H9 (cell line): ENCODE results near the gene MAPK12. TPM values are rescaled to one million over a fixed set of nuclear protein-coding genes. Genes with fewer than 3 reads are reported as not detected.

ENCODE experiments used
- DNase-seq: peaks from one replicate; pipeline ENCODE4 v3.0.0-alpha.2; 2017
- H2AFZ ChIP-seq: one replicate; pipeline ENCODE4 v1.6.1; 2013; ENCODE audit warnings: mild to moderate bottlenecking, low read length, control low read depth, moderate library complexity
- H2AK5ac ChIP-seq: 2 replicates; pipeline ENCODE4 v1.6.1; 2013; ENCODE audit warnings: low read length, control low read depth, mixed read lengths; ENCODE audit not compliant: insufficient read length
- H2BK120ac ChIP-seq: one replicate; pipeline ENCODE4 v1.6.1; 2013; ENCODE audit warnings: low read depth, mild to moderate bottlenecking, low read length, control low read depth, inconsistent platforms; ENCODE audit not compliant: poor library complexity, severe bottlenecking
- H2BK12ac ChIP-seq: 2 replicates; pipeline ENCODE4 v1.6.1; 2013; ENCODE audit warnings: low read length, control low read depth, mixed read lengths, low read depth; ENCODE audit not compliant: insufficient read length
- H2BK15ac ChIP-seq: 2 replicates; pipeline ENCODE4 v1.6.1; 2013; ENCODE audit warnings: low read depth, low read length, control low read depth
- H2BK20ac ChIP-seq: one replicate; pipeline ENCODE4 v1.6.1; 2013; ENCODE audit warnings: low read depth, mild to moderate bottlenecking, low read length, control low read depth, inconsistent platforms; ENCODE audit not compliant: poor library complexity, severe bottlenecking
- H2BK5ac ChIP-seq: 2 replicates; pipeline ENCODE4 v1.6.1; 2013; ENCODE audit warnings: low read length, control low read depth, mixed read lengths; ENCODE audit not compliant: insufficient read length
- H3K14ac ChIP-seq: 2 replicates; pipeline ENCODE4 v1.6.1; 2013; ENCODE audit warnings: low read length, control low read depth; ENCODE audit not compliant: insufficient read depth
- H3K18ac ChIP-seq: 2 replicates; pipeline ENCODE4 v1.6.1; 2013; ENCODE audit warnings: low read depth, mild to moderate bottlenecking, mixed read lengths, low read length, control low read depth; ENCODE audit not compliant: insufficient read length
- H3K23ac ChIP-seq: 2 replicates; pipeline ENCODE4 v1.6.1; 2013; ENCODE audit warnings: low read length, control low read depth, mixed read lengths, low read depth; ENCODE audit not compliant: insufficient read length
- H3K23me2 ChIP-seq: 2 replicates; pipeline ENCODE4 v1.6.1; 2013; ENCODE audit warnings: low read depth, mild to moderate bottlenecking, mixed read lengths, low read length, control low read depth; ENCODE audit not compliant: insufficient read length, poor library complexity, severe bottlenecking
- H3K27ac ChIP-seq: 2 replicates; pipeline ENCODE4 v1.5.1; 2013; ENCODE audit warnings: low read length, control low read depth, mixed read lengths, low read depth; ENCODE audit not compliant: insufficient read length
- H3K27me3 ChIP-seq: 2 replicates; pipeline ENCODE4 v1.6.1; 2013; ENCODE audit warnings: low read length, control low read depth, inconsistent platforms; ENCODE audit not compliant: insufficient read depth
- H3K4ac ChIP-seq: 2 replicates; pipeline ENCODE4 v1.6.1; 2013; ENCODE audit warnings: low read depth, mild to moderate bottlenecking, control low read depth, inconsistent platforms, low read length, moderate library complexity
- H3K4me1 ChIP-seq: 2 replicates; pipeline ENCODE4 v1.6.1; 2013; ENCODE audit warnings: low read length, control low read depth, inconsistent platforms; ENCODE audit not compliant: insufficient read depth
- H3K4me2 ChIP-seq: 2 replicates; pipeline ENCODE4 v1.6.1; 2013; ENCODE audit warnings: low read length, control low read depth, mixed read lengths; ENCODE audit not compliant: insufficient read length, insufficient read depth
- H3K56ac ChIP-seq: 2 replicates; pipeline ENCODE4 v1.6.1; 2013; ENCODE audit warnings: low read depth, mild to moderate bottlenecking, mixed read lengths, low read length, control low read depth; ENCODE audit not compliant: insufficient read length
- H3K79me1 ChIP-seq: 2 replicates; pipeline ENCODE4 v1.6.1; 2013; ENCODE audit warnings: low read depth, mild to moderate bottlenecking, moderate library complexity, low read length, control low read depth, inconsistent platforms; ENCODE audit not compliant: insufficient read depth, poor library complexity, severe bottlenecking
- H3K79me2 ChIP-seq: 2 replicates; pipeline ENCODE4 v1.6.1; 2013; ENCODE audit warnings: low read length, control low read depth, inconsistent platforms; ENCODE audit not compliant: insufficient read depth
- H3K9ac ChIP-seq: 2 replicates; pipeline ENCODE4 v1.6.1; 2013; ENCODE audit warnings: low read length, control low read depth, mixed read lengths; ENCODE audit not compliant: insufficient read length; ENCODE audit errors: extremely low read depth
- H3K9me3 ChIP-seq: one replicate; pipeline ENCODE4 v1.6.1; 2013; ENCODE audit warnings: low read depth, low read length, inconsistent platforms; ENCODE audit not compliant: control insufficient read depth
- H3T11ph ChIP-seq: one replicate; pipeline ENCODE4 v1.6.1; 2013; ENCODE audit warnings: mild to moderate bottlenecking, low read length, control low read depth, inconsistent platforms
- H4K20me1 ChIP-seq: one replicate; pipeline ENCODE4 v1.6.1; 2013; ENCODE audit not compliant: control insufficient read depth, insufficient read length, insufficient read depth
- H4K5ac ChIP-seq: 2 replicates; pipeline ENCODE4 v1.6.1; 2013; ENCODE audit warnings: low read depth, mild to moderate bottlenecking, mixed read lengths, low read length, control low read depth; ENCODE audit not compliant: insufficient read length
- H4K8ac ChIP-seq: replicated peaks from 2 replicates; pipeline ENCODE4 v1.6.1; 2013; ENCODE audit warnings: low read length, control low read depth, mixed read lengths, low read depth; ENCODE audit not compliant: insufficient read length
- H4K91ac ChIP-seq: 2 replicates; pipeline ENCODE4 v1.6.1; 2013; ENCODE audit warnings: low read depth, mild to moderate bottlenecking, moderate library complexity, mixed read lengths, low read length, control low read depth; ENCODE audit not compliant: insufficient read length
- H3K27ac Mint-ChIP-seq, 3 experiments: 2 replicates in 2 of 3; 3 replicates in 1 of 3; pipeline ENCODE4 v1.8.0; 2020 to 2021; ENCODE audit warnings: mixed read lengths in 3 of 3, mild to moderate bottlenecking in 1 of 3, moderate library complexity in 1 of 3
- H3K27me3 Mint-ChIP-seq: 2 replicates; pipeline ENCODE4 v1.8.0; 2021; ENCODE audit warnings: low read depth, mild to moderate bottlenecking, moderate library complexity, mixed read lengths
- H3K36me3 Mint-ChIP-seq, 3 experiments: 2 replicates in 2 of 3; 3 replicates in 1 of 3; pipeline ENCODE4 v1.8.0; 2020 to 2021; ENCODE audit warnings: low read depth in 3 of 3, mixed read lengths in 3 of 3; ENCODE audit not compliant: insufficient read depth in 1 of 3
- H3K4me1 Mint-ChIP-seq, 2 experiments: 2 replicates each; pipeline ENCODE4 v1.8.0; 2020; ENCODE audit warnings: mixed read lengths in 2 of 2
- H3K4me3 Mint-ChIP-seq, 2 experiments: 2 replicates in 1 of 2; 3 replicates in 1 of 2; pipeline ENCODE4 v1.8.0; 2020 to 2021; ENCODE audit warnings: mild to moderate bottlenecking in 2 of 2, mixed read lengths in 2 of 2, moderate library complexity in 1 of 2
- H3K9me3 Mint-ChIP-seq, 2 experiments: 2 replicates in 1 of 2; 3 replicates in 1 of 2; pipeline ENCODE4 v1.8.0; 2020; ENCODE audit warnings: mild to moderate bottlenecking in 2 of 2, mixed read lengths in 2 of 2, moderate library complexity in 1 of 2
- WGBS: extraction: QIAGEN DNeasy Blood & Tissue Kit; methylation state at CpG from one replicate; pipeline ENCODE4 v1.1.7; 2013; ENCODE audit warnings: missing lambda C conversion rate, low lambda C conversion rate, mixed read lengths; ENCODE audit not compliant: insufficient read length; ENCODE audit errors: extremely low coverage; 5-methylcytosine and 5-hydroxymethylcytosine counted together
- total RNA-seq: library from RNA; stranded (reverse); gene quantifications from 2 replicates; pipeline ENCODE4 v1.2.1, GENCODE V29; 2021
- TF ChIP-seq, protein P1 (sequence below): fragments of 200-600 bp; sonication (generic); conservative IDR thresholded peaks from 3 replicates; pipeline ENCODE4 v1.8.0; 2021; ENCODE audit warnings: antibody characterized with exemption, mild to moderate bottlenecking

Gene MAPK12
- total RNA-seq, 1 experiment from 2014 or later = 31.3 TPM

DNA sequence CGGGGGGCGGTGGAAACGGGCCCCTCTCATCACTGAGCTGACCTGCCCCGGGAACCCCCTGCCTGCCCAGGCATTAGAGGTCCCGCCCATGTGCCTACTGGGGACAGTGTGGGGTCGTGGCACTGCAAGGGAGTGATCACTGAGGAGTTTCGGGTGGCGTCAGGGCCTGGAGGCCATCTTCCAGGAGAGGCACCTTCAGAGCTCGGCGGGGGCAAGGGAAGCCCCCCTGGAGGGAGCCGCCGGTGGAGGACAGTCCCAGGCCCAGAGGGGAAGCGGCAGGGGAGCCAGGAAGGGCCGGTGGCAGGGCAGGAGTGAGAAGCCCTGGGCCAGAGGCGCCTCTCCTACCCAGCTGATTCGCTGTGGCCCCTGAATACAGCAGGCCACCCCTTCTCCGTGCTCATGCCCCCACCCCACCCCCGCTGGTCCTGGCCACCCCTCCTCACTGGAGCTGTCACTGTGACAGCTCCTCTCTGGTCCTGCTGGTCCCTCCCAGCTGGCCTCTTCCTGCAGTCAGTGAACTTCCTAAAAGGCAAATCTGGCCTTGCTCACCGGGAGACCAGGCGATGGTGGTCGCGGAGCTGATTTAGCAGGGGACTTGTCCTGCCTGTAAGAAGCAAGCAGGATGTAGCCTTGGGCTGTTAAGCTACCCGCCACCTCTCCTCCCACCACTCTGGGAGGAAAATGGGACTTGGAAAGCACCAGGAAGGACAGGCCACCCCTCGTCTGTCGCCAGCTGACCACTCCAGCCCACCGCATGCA, 10.7 kb upstream of the MAPK12 start:
- Histone ChIP-seq H3T11ph (no peak overlapping the region), H3K9me3 (no peaks in the 10 kb centered on the region), H2BK5ac (no peak overlapping the region), H3K79me2 (no peaks in the 10 kb centered on the region), H3K14ac (no peak overlapping the region), H2AFZ (no peak overlapping the region), H3K4me2 (peak overlapping the region; percentile 12), H2BK12ac (no peak overlapping the region), H3K18ac (no peak overlapping the region), H3K4ac (no peak overlapping the region), H2BK120ac (no peak overlapping the region), H3K27me3 (peaks cover 15% of the 10 kb centered on the region; the same call in 1 of the 2 replicates), H4K20me1 (no peaks in the 10 kb centered on the region), H3K79me1 (no peaks in the 10 kb centered on the region), H4K8ac (no peak overlapping the region), H2BK20ac (no peak overlapping the region), H4K5ac (no peak overlapping the region), H3K23me2 (peaks cover 5% of the 10 kb centered on the region), H4K91ac (no peak overlapping the region), H2AK5ac (no peak overlapping the region), H3K4me1 (no peaks in the 10 kb centered on the region), H3K27ac (no peak overlapping the region), H3K56ac (no peak overlapping the region), H3K23ac (no peak overlapping the region), H3K9ac (no peak overlapping the region), H2BK15ac (no peak overlapping the region)
- Mint-ChIP-seq H3K4me1 (peaks cover 2 to 12% of the 10 kb centered on the region in 2 experiments; a peak in 3 of 4 replicates), H3K4me3 (peak overlapping the region; percentile 30 to 44; a peak in 2 of 5 replicates), H3K27me3 (peaks cover 42% of the 10 kb centered on the region), H3K27ac (no peak overlapping the region), H3K36me3 (peaks cover 19 to 32% (median 27%) of the 10 kb centered on the region in 3 experiments), H3K9me3 (peaks cover 8 to 13% of the 10 kb centered on the region in 2 experiments)
- DNase-seq = no peak
- TF ChIP-seq, protein P1, sequence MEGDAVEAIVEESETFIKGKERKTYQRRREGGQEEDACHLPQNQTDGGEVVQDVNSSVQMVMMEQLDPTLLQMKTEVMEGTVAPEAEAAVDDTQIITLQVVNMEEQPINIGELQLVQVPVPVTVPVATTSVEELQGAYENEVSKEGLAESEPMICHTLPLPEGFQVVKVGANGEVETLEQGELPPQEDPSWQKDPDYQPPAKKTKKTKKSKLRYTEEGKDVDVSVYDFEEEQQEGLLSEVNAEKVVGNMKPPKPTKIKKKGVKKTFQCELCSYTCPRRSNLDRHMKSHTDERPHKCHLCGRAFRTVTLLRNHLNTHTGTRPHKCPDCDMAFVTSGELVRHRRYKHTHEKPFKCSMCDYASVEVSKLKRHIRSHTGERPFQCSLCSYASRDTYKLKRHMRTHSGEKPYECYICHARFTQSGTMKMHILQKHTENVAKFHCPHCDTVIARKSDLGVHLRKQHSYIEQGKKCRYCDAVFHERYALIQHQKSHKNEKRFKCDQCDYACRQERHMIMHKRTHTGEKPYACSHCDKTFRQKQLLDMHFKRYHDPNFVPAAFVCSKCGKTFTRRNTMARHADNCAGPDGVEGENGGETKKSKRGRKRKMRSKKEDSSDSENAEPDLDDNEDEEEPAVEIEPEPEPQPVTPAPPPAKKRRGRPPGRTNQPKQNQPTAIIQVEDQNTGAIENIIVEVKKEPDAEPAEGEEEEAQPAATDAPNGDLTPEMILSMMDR = 0 out of 3 replicates have a peak, but pooled peaks have one; percentile 7
- no CpG with 5 or more reads among the region's 26 CpGs for WGBS
